ENCODE data around the gene RNF121.

The RNF121 gene

GRCh38 chr11:71990701-71991100 lies 61.9 kb downstream of the RNF121 start:
- no peak for DNase-seq (ENCODE audit: low read depth)

- DNase-seq (ENCODE audit: low read depth): no peak
Measured at GRCh38 chr11:71991494-71991893, 62.6 kb downstream of the RNF121 start.

- no peak for DNase-seq (ENCODE audit: low read depth)
Measured at GRCh38 chr11:71992136-71992730, 63.4 kb downstream of the RNF121 start.

DNA sequence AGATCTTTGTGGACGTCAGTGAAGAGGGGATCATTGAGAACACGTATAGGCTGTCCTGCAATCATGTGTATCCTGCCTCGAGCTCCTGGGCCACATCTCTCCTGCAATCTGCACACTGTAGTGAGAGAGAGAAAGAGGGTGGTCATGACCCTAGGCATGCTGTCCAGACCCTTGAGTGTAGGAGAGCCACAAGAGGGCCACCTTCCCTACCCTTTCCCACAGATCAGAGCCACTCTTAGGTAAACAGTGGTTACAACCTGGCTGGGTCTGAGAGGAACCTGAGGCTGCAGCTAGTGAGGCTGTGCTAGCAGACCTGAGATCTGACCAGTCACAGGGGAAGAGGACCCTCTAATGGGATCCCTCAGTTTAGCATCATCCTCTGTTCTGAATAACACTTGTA lies 65.9 kb downstream of the RNF121 start:
- DNase-seq (ENCODE audit: low read depth): no peak

DNA sequence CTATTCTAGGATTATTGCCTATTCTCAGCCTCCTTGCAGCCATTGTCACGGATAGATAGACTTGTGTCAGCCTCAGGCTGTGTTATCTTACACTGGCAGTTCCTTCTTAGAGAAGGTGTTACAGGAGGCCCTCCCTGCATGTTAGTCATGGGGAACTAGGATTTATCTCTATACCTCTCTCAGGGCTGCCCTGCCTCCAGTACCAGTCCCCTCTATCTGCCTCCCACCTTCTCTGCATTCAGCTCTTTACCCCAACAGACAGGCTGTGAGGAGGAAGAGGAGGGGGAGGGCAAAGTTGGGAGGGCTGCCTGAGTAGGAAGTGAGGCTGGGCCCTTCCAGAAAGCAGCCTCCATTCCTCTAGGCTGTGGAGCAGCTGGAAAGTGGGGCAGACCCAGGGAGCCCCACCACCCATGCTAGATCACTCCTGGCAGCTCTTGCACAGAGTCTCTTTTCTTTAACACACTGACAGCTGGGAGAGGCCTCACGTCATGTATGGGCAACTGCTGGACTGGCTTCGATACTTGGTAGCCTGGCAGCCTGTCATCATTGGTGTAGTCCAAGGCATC lies 67.0 kb downstream of the RNF121 start:
- no peak for DNase-seq (ENCODE audit: low read depth)

GRCh38 chr11:71996517-71996916 lies 67.7 kb downstream of the RNF121 start:
- DNase-seq (ENCODE audit: low read depth): no peak

DNA sequence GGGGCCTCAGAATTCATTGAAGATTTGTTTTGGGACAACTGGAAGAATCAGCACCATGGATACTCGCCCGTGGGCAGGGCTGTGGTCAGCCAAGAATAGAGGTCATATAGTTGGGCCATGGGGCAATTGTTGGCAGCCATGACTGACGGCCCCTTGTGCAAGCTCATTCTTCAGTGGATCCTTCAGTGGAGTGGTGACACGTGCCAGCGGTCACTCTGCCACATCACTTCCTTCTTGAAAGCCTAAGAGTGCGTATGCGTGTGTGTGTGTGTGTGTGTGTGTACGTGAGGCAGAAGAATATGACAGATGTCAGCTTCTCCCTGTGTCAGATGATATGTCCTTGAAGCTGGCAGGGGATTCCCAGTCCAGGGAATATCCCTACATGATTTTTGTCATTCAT lies 68.1 kb downstream of the RNF121 start:
- DNase-seq (ENCODE audit: low read depth): no peak

DNA sequence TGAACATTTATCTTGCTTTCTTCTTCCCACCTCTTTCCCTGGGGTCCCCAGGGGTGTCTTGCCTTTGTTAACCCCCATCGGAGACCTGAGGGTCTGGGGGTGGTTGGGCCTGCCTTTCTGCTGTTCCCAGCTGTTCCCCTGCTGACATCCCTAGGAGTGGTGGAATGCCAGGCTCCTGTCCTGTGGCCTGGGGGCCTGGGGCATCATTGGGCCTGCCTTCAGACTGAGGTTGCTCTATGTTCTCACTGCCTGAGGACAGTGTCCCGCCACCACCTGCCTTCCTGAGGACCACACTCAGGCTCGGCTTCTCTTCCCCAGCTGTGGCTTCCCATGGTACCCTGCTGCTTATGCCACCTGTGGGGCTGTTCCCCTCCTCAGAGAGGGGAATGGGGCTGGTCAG lies 68.7 kb downstream of the RNF121 start:
- no peak for DNase-seq (ENCODE audit: low read depth)

DNA sequence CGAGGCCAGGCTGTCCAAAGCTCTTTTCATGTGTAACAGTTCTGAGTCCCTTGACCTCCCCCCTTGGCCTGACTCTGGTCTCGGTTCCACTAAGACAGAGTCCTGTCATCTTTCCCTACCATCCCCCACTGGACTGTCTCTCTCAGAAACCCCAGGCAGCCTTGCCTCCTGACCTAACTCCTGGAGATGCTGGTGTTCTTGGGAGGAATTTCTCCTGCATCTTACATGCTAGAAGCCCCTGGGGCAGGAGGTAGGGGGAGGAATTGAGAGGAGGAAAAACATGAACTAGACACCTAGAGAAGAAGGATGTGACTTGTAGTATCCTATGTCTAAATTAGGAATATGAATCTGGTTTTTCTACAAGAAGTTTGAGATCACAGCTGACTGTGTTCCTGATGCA lies 69.2 kb downstream of the RNF121 start:
- DNase-seq (ENCODE audit: low read depth): no peak

DNA sequence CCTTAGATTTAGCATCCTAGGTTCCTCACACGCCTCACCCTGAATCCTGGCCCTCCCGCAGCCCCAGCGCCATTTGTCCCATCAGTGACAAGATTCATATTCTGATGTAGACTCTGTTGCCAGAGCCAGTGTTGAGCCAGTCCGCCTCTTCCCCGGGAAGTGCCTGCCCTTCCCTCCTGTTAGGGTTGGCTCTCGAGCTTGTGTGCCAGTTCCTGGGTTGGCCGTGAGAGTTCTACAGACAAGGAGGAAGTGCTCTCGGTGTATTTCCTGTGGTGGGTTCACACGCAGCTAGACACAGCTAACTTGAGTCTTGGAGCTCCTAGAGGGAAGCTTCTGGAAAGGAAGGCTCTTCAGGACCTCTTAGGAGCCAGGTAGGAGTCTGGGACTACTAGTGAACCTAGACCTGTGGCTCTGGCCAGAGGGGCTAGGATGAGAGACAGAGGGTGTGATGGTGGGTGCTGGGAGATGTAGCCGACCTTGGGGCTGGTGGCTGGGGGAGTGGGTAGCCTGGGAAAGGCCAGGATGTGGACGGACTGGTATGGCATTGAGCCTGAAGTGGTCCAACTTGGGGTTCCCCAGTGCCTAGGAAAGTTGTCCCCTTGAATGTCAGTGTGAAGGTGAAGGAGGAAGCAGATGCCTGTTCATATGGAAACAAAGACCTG lies 69.9 kb downstream of the RNF121 start, which contains the start of gene IL18BP:
Gene IL18BP (plus strand): TSS at position 261 of the 662 bp plus-strand sequence. CDS start 1,076 bp downstream, outside the sequence.
- no peak for DNase-seq (ENCODE audit: low read depth)

DNA sequence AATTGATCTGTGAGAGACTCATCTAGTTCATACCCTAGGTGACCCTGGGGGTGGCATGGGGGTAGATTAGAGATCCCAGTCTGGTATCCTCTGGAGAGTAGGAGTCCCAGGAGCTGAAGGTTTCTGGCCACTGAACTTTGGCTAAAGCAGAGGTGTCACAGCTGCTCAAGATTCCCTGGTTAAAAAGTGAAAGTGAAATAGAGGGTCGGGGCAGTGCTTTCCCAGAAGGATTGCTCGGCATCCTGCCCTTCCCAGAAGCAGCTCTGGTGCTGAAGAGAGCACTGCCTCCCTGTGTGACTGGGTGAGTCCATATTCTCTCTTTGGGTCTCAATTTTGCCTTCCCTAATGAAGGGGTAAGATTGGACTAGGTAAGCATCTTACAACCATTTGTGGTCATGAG lies 70.5 kb downstream of the RNF121 start:
- no peak for DNase-seq (ENCODE audit: low read depth)

GRCh38 chr11:71999798-72000197 lies 71.0 kb downstream of the RNF121 start:
- no peak for DNase-seq (ENCODE audit: low read depth)

DNA sequence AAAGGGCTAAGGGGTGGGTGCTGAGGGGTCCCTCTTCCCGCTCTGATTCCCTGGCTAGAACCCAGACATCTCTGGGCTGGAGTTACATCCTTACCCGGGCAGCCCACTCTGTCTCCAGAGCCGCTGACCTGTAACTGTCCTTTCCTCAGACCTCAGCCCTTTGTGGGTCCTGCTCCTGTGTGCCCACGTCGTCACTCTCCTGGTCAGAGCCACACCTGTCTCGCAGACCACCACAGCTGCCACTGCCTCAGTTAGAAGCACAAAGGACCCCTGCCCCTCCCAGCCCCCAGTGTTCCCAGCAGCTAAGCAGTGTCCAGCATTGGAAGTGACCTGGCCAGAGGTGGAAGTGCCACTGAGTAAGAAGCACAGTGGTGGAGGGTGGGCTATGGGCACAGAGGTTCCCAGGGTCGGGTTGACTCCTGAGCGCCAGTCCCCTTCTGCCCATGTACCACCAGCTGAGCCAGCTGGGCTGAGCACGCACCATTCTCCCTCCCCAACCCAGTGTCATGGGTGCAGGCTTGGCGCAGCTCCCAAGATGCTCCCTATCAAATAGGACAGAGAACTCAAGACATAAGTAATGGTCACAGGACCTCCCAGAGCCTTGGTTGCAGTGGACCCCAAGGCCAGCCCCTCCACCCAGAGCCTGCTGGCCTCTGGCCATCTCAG lies 71.5 kb downstream of the RNF121 start:
- no peak for DNase-seq (ENCODE audit: low read depth)

- no peak for DNase-seq (ENCODE audit: low read depth)
Measured at GRCh38 chr11:72001285-72001684, 72.4 kb downstream of the RNF121 start.

- no peak for DNase-seq (ENCODE audit: low read depth)
Measured at GRCh38 chr11:72001834-72002591, 73.2 kb downstream of the RNF121 start.

GRCh38 chr11:72002841-72003775 lies 74.3 kb downstream of the RNF121 start:
- no peak for DNase-seq (ENCODE audit: low read depth)

- DNase-seq (ENCODE audit: low read depth): no peak
Measured at GRCh38 chr11:72003776-72004171, 74.9 kb downstream of the RNF121 start.

DNA sequence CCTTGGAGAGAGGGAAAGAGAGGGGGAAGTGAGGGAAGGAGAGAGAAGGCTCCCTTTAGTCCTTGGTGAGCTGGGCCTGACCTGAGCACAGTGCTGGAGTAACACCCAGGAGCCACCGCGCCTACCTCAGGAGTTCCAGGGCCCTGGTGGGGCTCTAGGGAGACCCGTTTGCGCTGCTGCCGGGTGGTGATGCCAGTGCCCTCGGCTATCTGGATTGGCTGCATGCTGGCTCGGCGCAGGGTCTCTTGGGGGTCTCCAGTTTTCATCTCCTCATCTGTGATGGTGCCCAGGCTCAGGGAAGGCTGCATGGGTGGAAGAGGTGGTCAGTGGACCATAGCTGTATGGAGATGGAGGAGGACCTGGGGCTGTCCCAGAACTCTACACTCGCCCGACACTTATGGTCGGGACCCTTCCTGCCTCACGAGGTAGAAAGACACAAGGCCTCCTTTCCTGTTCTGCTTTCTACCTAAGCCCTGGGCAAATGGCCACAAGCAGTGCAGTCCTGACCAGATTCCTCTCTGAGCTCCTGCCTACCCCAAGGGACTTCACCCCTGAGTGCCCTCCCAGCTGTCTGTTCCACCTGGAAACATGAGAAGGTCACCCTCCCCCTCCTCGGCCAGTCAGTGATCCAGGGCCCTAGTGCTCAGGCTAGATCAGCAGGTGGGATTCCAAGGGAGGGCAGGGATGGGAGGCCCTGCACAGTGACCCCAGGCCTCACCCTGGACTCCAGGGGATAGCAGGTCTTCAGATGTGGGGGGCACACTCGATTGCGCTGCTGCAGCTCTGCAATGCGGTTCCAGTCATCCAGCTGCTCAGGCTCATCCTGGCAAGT lies 75.9 kb downstream of the RNF121 start:
- no peak for DNase-seq (ENCODE audit: low read depth)

- DNase-seq (ENCODE audit: low read depth): no peak
Measured at GRCh38 chr11:72005347-72006260, 76.8 kb downstream of the RNF121 start.

All from T-helper 22 cell (primary cell).